Measurements from ENCODE around the gene LIMCH1. TPM values are rescaled to one million over a fixed set of nuclear protein-coding genes. Genes with fewer than 3 reads are reported as not detected.

Gene LIMCH1
- total RNA-seq, 2 experiments from 2014 or later = not detected

DNA sequence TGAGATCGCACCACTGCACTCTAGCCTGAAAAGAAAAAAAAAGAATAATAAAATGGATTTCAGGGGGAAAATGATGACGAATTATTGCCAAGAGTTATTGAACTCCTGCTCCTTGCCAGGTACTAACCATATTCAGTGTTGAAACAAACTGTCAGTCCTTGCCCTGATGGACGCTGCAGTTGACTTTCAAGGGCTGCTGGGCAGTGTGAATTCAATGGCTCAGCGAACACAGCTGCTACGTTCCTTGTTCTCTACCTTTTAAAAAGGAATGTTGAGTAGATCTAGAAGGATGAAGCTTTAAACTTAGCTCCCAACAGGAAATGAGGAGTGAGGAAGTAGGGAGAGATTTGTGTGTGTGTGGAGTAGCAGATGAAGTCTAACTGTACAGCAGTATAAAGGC lies 2.7 kb downstream of the LIMCH1 start:
- no peaks in the 10 kb centered on the region for H3K36me3 ChIP-seq (ENCODE audit: insufficient read depth, low read length)
- no peaks in the 10 kb centered on the region for H3K9me2 ChIP-seq (ENCODE audit: insufficient read depth, low read length)
- no peak overlapping the region for H3K27ac ChIP-seq (ENCODE audit: low read depth, low read length, poor library complexity, severe bottlenecking)
- no peak for DNase-seq (ENCODE audit: low spot score)
- intact Hi-C loops (cut with micrococcal nuclease; ENCODE audit: unreplicated experiment) = no loop called here
- no peaks in the 10 kb centered on the region for H3K9me3 ChIP-seq (ENCODE audit: low read length)
- no peak overlapping the region for H3K4me3 ChIP-seq (ENCODE audit: low read depth, low read length, poor library complexity, severe bottlenecking)
- no peaks in the 10 kb centered on the region for H3K79me2 ChIP-seq (ENCODE audit: insufficient read depth, low read depth, low read length)
- CTCF ChIA-PET (ENCODE audit: unreplicated experiment) = no interaction called here
- H4K20me1 ChIP-seq (ENCODE audit: insufficient read depth, low read length) = no peaks in the 10 kb centered on the region
- POLR2A ChIA-PET = interaction anchor here (1.1 kb wide), 1 partner anchor 11 kb away, joined by 6 read pairs; no protein-coding TSS in a partner anchor
- no peaks in the 10 kb centered on the region for H3K4me1 ChIP-seq (ENCODE audit: insufficient read depth, low read length, poor library complexity, severe bottlenecking)
- no peak for TF ChIP-seq EZH2phosphoT487 (IDR thresholded peaks at IDR 0.05; ENCODE audit: borderline replicate concordance, low read depth, low read length)
- TF ChIP-seq, protein P1, sequence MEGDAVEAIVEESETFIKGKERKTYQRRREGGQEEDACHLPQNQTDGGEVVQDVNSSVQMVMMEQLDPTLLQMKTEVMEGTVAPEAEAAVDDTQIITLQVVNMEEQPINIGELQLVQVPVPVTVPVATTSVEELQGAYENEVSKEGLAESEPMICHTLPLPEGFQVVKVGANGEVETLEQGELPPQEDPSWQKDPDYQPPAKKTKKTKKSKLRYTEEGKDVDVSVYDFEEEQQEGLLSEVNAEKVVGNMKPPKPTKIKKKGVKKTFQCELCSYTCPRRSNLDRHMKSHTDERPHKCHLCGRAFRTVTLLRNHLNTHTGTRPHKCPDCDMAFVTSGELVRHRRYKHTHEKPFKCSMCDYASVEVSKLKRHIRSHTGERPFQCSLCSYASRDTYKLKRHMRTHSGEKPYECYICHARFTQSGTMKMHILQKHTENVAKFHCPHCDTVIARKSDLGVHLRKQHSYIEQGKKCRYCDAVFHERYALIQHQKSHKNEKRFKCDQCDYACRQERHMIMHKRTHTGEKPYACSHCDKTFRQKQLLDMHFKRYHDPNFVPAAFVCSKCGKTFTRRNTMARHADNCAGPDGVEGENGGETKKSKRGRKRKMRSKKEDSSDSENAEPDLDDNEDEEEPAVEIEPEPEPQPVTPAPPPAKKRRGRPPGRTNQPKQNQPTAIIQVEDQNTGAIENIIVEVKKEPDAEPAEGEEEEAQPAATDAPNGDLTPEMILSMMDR (conservative IDR thresholded peaks at IDR 0.05; ENCODE audit: low read length) = no peak
- no peak overlapping the region for H3K4me2 ChIP-seq (ENCODE audit: low read length)
- BruUV-seq (replicated peaks) = no TSS peak
- no peak overlapping the region for H2AFZ ChIP-seq (ENCODE audit: low read length)

DNA sequence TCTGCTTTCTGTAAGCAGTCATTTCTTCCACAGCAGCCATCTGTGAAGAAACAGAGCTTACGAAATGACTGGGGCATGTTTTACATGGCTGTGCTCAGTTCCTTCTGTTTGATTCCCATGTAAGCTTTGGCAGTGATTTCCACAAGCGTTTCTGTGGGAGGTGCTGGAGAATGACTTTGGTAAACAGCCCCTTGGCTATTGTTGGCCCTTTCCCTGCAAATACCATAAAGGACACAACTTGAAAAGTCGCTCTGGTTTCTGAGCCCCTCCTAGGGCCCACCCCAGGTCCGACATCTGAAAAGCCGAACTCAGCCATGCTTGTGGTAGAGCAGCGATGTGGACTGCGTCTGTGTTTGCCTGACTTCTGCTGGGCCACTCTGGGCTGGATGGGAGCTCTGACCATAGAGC lies 3.7 kb downstream of the LIMCH1 start:
- no peaks in the 10 kb centered on the region for H3K9me2 ChIP-seq (ENCODE audit: insufficient read depth, low read length)
- BruUV-seq (replicated peaks) = no TSS peak
- H3K9me3 ChIP-seq (ENCODE audit: low read length) = no peaks in the 10 kb centered on the region
- intact Hi-C loops (cut with micrococcal nuclease; ENCODE audit: unreplicated experiment) = no loop called here
- DNase-seq (ENCODE audit: low spot score) = no peak
- POLR2A ChIA-PET = interaction anchor here (1.1 kb wide), 1 partner anchor 12 kb away, joined by 6 read pairs; no protein-coding TSS in a partner anchor
- CTCF ChIA-PET (ENCODE audit: unreplicated experiment) = no interaction called here
- H3K27ac ChIP-seq (ENCODE audit: low read depth, low read length, poor library complexity, severe bottlenecking) = no peak overlapping the region
- H3K36me3 ChIP-seq (ENCODE audit: insufficient read depth, low read length) = no peaks in the 10 kb centered on the region
- no peak overlapping the region for H3K4me2 ChIP-seq (ENCODE audit: low read length)
- H3K79me2 ChIP-seq (ENCODE audit: insufficient read depth, low read depth, low read length) = no peaks in the 10 kb centered on the region
- H4K20me1 ChIP-seq (ENCODE audit: insufficient read depth, low read length) = no peaks in the 10 kb centered on the region
- no peak overlapping the region for H3K4me3 ChIP-seq (ENCODE audit: low read depth, low read length, poor library complexity, severe bottlenecking)
- no peak overlapping the region for H2AFZ ChIP-seq (ENCODE audit: low read length)
- TF ChIP-seq, protein P1 (conservative IDR thresholded peaks at IDR 0.05; ENCODE audit: low read length) = no peak
- TF ChIP-seq EZH2phosphoT487 (IDR thresholded peaks at IDR 0.05; ENCODE audit: borderline replicate concordance, low read depth, low read length) = no peak
- no peaks in the 10 kb centered on the region for H3K4me1 ChIP-seq (ENCODE audit: insufficient read depth, low read length, poor library complexity, severe bottlenecking)

DNA sequence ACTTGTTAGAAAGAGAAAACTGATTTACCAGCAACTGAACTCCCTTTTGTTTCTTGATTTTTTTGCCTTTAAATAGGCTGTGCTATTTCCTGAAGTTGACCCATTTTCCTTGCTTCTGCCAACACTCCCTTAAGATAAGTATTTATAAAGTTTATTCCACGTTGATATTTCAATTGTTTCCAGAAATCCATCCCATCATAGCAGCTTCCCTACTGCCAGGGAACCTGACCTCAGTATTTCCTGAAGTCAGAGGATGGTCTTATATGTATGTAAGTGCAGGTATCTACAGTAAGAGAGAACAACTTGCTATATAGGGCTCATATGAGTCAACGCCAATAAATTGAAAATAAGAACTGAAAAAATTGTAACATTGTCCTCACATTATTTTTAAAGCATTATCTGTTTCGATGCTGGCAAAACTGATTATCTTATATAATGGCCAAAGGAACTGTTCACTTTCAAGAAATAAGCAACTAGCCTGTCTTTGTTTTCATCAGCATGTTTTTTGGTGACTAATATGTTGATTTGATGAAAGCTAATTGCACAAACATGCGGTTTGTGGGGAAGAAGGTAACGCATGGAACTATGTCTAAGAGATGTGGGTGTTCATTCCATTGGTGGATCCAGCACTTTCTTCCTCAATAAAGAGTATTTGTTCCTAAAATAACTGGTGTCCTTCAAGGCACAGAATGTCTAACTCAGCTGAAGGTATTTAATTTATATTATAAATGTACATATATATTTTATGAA lies 4.7 kb downstream of the LIMCH1 start:
- no TSS peak for BruUV-seq (replicated peaks)
- Histone ChIP-seq H3K9me2 (ENCODE audit: insufficient read depth, low read length) (no peaks in the 10 kb centered on the region), H3K9me3 (ENCODE audit: low read length) (no peaks in the 10 kb centered on the region), H3K4me3 (ENCODE audit: low read depth, low read length, poor library complexity, severe bottlenecking) (no peak overlapping the region), H4K20me1 (ENCODE audit: insufficient read depth, low read length) (no peaks in the 10 kb centered on the region), H2AFZ (ENCODE audit: low read length) (no peak overlapping the region), H3K4me2 (ENCODE audit: low read length) (no peak overlapping the region), H3K4me1 (ENCODE audit: insufficient read depth, low read length, poor library complexity, severe bottlenecking) (no peaks in the 10 kb centered on the region), H3K27ac (ENCODE audit: low read depth, low read length, poor library complexity, severe bottlenecking) (no peak overlapping the region), H3K79me2 (ENCODE audit: insufficient read depth, low read depth, low read length) (no peaks in the 10 kb centered on the region), H3K36me3 (ENCODE audit: insufficient read depth, low read length) (no peaks in the 10 kb centered on the region)
- TF ChIP-seq, protein P1 (conservative IDR thresholded peaks at IDR 0.05; ENCODE audit: low read length) = no peak
- TF ChIP-seq EZH2phosphoT487 (IDR thresholded peaks at IDR 0.05; ENCODE audit: borderline replicate concordance, low read depth, low read length) = no peak
- intact Hi-C loops (cut with micrococcal nuclease; ENCODE audit: unreplicated experiment) = no loop called here
- POLR2A ChIA-PET = no interaction called here
- CTCF ChIA-PET (ENCODE audit: unreplicated experiment) = no interaction called here
- DNase-seq (ENCODE audit: low spot score) = no peak
